ENCODE data around the gene HOXB13. TPM values are rescaled to one million over a fixed set of nuclear protein-coding genes. Genes with fewer than 3 reads are reported as not detected.
"Not testable (repeated sequence)": the region's sequence is repeated elsewhere in the genome, so short reads cannot be mapped to it uniquely, and the experiment has no call there.

HOXB13 gene
- total RNA-seq, 2 donors from 2014 or later: not detected

DNA sequence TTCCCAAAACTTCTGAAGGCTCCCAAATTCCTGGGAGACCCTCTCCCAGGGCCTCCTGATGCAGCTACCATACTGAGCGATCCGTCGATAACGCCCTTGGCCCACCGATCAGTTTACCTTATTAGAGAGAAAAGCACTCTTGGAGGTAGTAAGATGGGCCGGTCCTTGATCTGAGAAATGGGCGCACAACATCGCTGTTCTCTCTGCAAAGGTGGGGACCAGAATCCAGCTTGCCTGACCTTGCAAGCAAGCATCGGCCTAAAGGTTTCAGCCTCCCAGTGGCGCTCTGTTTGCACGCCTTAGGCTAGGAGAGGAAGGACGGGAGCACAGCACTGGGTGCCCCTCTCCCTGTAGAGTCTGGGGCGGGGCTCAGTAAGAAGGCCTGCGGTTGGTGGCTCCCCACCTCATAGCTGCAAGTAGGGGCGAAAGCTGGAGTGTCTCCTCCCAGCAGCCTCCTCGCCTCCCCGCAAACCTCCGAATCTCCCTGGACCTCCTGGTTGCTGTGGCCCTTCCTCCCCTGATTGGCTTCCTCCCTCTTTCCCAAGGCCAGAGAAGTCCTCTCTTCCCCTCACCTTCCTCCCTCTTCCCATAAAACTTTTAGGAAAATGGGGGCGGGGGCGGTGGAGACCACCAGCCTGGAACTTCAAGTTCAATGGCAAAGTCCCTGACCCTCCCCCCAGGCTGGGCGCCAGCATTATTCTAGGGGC, 6.2 kb downstream of the HOXB13 start, which contains the start of gene PRAC1:
Gene PRAC1, minus strand, starts transcription at position 318 of the 707 bp plus-strand sequence. Its CDS starts 126 bp downstream, at position 192.
- peaks cover 0 to 23% of the 10 kb centered on the region in 2 donors for H3K36me3 Mint-ChIP-seq
- H3K27ac Mint-ChIP-seq: peak within 1 kb of the TSS in 1 of 2 donors; percentile 84
- no peaks in the 10 kb centered on the region for H3K9me3 Mint-ChIP-seq
- no peak for ATAC-seq
- DNase-seq (ENCODE audit: low spot score in 2 of 2): no peak

DNA sequence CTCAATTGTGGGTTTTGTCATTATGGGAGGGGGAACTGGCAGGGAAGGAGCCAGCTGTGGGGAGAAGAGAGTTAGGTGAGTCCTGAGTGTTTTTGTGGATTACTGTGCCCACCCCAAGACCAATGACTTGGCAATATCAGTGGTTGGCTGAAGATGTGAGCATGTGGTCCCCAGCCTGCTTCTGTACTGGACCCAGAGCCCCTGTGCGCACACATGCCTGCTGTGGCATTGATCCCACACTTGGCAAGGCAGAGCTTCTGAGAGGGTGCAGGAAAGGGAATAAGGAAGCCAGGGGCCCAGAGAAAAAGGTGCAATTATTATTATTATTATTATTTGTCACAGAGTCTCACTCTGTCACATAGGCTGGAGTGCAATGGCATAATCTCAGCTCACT, 7.5 kb downstream of the HOXB13 start:
- no peak for ATAC-seq
- Mint-ChIP-seq H3K36me3 (peaks cover 0 to 23% of the 10 kb centered on the region in 2 donors), H3K27ac (no peak overlapping the region), H3K9me3 (no peaks in the 10 kb centered on the region)
- DNase-seq (ENCODE audit: low spot score in 2 of 2): no peak

DNA sequence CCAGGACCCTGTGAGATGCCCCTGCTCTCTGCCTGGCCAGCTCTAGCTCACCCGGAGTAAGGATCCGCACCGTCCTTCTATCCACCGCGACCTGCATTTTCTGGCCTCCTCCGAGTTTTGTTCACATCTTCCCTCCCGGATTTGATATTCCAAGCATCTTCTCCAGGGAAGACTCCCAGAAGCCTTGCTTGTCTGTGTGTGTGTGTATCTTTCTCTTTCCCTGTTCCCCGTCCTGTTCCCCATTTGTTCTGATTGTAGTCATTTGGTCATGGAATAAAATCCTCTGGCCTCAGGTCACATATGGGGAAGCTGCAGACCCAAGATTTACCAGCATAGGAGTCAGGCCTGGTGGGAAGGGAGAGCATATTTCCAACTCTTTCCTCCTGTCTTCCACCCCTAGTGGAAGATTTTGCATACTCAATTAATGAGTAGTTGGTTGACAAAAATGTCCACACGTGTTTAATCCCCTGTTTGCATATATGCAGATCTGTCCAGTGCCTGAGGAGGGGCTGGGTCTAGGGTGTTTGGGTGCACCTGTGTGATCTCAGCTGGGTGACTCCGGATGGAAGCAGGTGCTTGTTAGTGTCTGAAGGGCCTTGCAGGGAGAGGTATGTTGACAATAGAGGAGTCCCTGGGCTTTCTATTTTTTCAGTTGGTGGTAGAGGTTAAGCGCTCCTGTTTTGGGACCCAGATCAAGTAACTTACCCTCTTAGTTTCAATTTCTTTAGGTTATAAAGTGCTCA, 8.1 kb downstream of the HOXB13 start:
- H3K9me3 Mint-ChIP-seq: no peaks in the 10 kb centered on the region
- ATAC-seq (no peak), DNase-seq (ENCODE audit: low spot score in 2 of 2) (no peak)
- H3K27ac Mint-ChIP-seq: no peak overlapping the region
- peaks cover 0 to 23% of the 10 kb centered on the region in 2 donors for H3K36me3 Mint-ChIP-seq

DNA sequence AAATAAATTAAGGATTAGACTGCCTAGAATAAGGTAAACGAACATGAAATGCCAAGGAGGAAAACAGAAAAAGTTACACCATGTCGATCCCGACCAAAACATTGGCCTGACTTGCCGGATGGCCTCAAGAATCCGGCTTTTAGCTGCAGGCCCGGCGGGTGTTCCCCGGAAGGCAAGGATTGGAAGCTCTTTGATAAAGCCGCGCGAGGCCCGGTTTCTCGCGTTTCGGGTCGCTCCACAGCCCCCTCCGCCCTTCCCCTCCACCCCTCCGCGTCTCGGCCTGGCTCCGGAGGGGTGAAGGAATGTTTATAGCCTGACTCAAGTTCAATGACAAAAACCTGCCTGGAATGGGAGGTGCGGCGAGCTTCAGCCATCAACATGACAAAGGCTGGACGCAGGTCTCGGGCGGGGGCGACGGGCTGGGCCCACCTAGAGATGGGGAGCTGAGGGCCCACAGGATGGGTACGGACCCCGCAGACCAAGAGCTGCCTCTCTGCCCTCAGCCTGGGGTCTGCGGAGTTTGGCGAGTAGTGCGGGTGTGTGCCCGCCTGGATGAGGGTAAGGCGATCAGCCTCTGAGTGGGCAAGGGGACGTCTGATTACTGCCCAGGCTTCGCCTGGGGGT, 8.8 kb downstream of the HOXB13 start:
- Mint-ChIP-seq H3K36me3 (peaks cover 0 to 23% of the 10 kb centered on the region in 2 donors), H3K27ac (no peak overlapping the region), H3K9me3 (no peaks in the 10 kb centered on the region)
- no peak for DNase-seq (ENCODE audit: low spot score in 2 of 2)
- no peak for ATAC-seq

DNA sequence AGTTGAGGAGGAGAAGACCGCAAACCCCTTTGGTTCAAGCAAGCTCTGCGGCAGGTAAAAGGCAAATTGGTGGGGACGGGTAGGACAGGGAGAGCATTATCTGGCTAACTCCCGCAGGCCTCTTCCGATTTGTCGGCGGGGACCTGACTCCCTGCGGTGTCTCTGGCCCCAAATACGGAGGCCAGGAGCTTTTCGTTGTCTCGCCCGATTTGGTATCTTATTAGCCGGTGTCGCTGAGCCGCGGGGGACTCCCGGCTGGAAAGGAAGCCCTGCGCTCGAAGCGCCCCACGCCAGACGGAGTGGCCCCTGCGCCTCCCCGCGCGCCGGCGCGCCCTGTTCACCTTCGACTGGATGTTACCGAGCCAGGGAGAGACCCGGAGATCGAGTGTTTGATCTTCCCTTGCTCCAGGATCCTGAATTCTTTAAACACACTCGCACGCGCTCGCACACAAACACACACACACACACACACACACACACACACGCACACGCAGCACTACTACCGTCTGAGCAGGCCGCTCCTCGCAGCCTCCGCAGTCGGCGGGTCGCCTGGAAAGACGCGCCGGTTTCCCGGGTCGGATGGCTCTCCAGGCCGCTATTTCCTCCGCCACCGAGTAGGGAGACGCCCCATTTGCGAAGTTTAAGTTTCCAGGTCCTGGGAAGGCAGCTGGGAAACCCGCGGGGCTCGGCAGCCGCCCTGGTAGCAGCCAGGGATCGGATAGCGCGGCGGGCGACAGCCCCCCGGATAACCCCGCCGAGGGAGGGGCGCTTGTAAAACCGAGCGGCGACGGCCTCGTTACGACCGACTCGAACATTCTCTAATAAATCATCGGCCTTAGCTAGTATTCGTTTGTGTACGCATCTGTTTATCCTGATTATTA, 9.5 kb downstream of the HOXB13 start:
- ATAC-seq (no peak), DNase-seq (ENCODE audit: low spot score in 2 of 2) (no peak)
- Mint-ChIP-seq H3K9me3 (no peaks in the 10 kb centered on the region), H3K27ac (peak overlapping the region in 1 of 2 donors; percentile 65), H3K36me3 (peaks cover 0 to 21% of the 10 kb centered on the region in 2 donors)

DNA sequence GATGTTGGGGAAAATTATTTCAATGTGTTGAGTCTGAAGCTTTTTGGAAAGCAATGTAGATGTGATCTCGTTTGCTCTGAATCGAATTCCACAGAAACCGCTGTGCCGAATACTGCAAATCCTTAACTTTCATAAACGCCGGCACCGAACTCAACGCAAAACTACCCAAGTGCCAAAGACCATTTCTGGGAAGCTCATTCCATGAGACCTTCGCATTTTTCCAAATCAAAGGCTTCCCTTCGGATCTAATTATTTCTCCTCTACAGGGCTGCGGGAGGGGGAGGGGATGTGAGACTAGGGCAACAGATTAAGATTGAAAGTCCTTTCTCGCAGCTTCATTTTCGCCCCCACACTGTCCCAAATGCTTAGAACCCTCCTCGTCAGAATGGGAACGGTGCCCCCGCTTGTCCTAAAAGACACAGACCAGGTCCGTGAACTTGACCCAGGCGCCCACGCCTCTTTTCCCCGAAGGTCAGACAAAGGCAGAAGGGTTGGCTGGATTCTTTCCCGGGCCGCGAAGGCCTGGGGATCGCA, 10.3 kb downstream of the HOXB13 start:
- Mint-ChIP-seq H3K27ac (peak overlapping the region in 1 of 2 donors; percentile 65), H3K9me3 (no peaks in the 10 kb centered on the region), H3K36me3 (peaks cover 0 to 15% of the 10 kb centered on the region in 2 donors)
- no peak for ATAC-seq
- DNase-seq (ENCODE audit: low spot score in 2 of 2): no peak

DNA sequence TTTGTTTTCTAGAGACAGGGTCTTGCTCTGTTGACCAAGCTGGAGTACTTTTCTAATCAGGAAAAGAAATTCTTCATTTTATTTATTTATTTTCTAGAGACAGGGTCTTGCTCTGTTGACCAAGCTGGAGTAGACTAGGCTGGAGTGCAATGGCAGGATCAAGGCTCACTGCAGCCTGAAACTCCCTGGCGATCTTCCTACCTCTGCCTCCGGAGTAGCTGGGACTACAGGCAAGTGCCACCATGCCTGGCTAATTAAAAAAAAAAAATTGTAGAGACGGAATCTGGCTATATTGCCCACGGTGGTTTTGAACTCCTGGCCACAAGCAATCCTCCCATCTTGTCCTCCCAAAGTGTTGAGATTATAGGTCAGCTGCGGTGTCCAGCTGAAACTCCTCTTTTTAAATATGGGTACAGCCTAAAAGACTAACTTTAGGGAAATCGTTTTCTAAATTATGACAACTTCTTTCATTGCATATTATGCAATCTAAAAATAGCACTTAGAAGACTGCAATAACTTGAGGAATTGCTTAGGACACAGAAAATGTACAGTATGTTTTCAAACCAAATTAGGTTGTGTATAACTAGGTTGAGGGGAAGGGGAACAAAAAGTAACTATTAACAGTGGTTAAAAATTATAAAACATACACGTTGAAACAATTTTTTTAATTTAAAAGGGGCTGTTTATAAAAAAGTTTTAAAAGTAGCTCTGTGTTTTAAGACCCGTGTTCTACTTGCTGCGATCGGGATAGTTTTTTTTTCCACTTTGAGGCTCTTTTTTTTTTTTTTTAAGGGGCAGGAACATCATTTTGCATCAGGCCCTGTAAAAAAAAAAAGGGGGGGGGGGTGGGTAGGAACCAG, 11.0 kb downstream of the HOXB13 start:
- H3K27ac Mint-ChIP-seq: no peak overlapping the region
- H3K36me3 Mint-ChIP-seq: peaks cover 0 to 15% of the 10 kb centered on the region in 2 donors
- no peak for ATAC-seq
- H3K9me3 Mint-ChIP-seq: no peaks in the 10 kb centered on the region
- DNase-seq (ENCODE audit: low spot score in 2 of 2): no peak

DNA sequence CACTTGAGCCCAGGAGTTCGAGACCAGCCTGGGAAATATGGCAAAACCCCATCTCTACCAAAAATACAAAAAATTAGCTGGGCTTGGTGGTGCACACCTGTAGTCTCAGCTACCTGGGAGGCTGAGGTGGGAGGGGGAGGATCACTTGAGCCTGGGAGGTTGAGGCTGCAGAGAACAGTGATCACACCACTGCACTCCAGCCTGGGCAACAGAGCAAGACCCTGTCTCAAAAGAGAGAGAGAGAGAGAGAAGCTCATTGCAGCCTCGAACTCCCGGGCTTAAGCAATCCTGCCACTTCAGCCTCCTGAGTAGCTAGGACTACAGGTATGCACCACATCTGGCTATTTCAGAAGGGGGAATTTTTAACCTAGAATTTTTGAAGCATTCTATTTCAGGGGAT, 12.0 kb downstream of the HOXB13 start:
- not testable (repeated sequence) for ATAC-seq; H3K27ac Mint-ChIP-seq; DNase-seq (ENCODE audit: low spot score in 2 of 2)

DNA sequence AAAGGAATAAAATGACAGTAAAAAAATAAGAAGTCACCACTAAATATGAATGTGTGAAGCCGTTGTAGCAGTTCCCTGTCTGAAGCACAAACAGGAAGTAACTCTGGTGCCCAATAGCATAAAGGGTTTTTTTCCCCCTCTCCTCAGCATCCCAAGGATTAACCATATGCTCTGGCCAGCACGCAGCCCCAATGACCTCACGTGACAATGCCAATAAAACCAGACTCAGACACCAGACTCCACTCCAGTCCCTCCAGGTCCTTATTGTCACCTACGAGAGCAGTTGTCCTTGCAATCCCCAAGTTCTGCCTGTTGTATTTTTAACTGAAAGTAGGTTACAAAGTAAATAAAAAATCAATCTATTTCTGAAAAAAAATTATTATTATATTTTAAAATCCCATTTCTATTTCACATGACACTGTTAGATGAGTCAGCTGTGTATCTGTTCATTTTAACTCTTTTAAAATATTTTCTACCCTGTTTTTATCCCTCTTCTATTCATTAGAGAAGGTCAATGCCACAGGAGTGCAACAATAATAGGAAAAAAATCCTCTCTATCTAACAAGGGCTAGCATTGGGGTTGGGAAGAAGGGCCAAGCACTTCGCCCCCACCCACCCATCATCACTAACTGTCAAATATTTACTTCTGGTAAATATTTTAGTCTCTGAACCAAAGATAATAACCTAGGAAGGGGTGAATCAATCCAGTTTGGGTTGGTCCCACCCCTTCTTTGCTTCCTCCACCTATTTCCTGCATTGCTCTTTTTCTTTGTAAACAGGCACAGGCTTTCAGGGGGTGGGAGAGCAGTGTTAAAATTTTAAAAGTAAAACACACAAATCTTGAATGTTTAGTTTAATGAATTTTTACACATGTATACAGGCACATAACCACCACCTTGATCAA, 12.8 kb downstream of the HOXB13 start:
- Mint-ChIP-seq H3K9me3 (no peaks in the 10 kb centered on the region), H3K36me3 (peaks cover 0 to 13% of the 10 kb centered on the region in 2 donors), H3K27ac (no peak overlapping the region)
- DNase-seq (ENCODE audit: low spot score in 2 of 2): no peak
- ATAC-seq: no peak

More for the DNA sequence above, 12.0 kb downstream of the HOXB13 start:
- not testable (repeated sequence) for H3K9me3 Mint-ChIP-seq
- H3K36me3 Mint-ChIP-seq: peaks cover 0 to 15% of the 10 kb centered on the region in 2 donors

DNA sequence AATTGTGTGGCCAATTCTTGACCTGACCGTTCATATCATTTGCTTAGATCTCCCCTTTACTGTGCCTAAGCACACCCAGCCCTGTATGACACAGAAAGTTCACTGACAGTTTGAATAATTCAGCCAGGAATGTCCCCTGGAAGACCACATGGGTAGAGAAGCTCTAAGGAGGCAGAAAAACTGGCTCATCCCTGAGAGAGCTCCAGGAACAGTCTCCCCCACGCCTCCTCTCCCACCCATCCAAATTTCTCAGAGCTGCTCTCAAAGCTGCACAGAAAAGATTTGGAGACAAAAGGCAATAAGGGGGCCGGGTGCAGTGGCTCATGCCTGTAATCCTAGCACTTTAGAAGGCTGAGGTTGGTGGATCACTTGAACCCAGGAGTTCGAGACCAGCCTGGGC, 17.4 kb downstream of the HOXB13 start:
- Mint-ChIP-seq H3K9me3 (no peaks in the 10 kb centered on the region), H3K36me3 (no peaks in the 10 kb centered on the region), H3K27ac (no peak overlapping the region)
- DNase-seq (ENCODE audit: low spot score in 2 of 2): no peak
- no peak for ATAC-seq

DNA sequence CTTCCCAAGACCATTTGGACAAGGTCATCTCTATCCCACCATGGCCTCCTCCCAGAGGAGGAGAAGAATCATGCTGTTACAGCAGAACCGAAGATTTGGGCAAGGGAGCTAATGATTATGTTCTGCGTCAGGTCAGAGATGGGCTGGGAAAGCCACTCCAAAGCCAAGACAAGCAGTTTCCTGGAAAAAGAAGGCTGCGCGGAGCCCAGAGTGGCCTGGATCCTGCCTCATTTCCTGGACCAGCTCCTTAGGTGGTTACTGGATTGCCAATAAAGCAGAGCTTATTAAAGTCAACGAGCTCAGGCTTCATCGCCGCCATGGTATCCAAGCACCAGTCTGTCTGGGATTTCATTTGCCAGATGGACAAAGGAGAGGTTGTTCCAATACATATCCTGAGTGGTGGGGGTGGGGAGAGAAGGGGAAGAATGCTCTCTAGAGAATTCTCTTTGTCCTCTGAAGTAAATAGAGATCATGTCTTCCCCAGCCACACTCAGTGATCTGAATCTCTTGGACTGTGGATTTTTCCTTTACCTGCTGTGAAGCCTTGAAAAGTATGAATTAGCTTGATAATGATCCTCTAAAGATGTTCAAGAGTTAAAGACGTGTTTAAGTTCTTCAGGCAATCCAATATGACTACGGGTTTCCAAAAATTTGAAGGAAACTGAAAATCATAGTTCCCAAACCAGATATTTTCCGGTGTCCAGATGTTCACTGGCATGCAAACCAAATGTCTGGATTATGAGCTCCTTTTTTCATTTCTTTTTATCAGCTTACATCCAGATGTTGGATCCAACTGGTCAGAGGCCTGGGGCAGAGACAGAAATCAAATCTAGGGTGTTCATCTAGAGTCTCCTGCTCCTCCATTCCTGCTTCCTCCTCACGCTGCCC, 23.9 kb downstream of the HOXB13 start:
- H3K36me3 Mint-ChIP-seq: no peaks in the 10 kb centered on the region
- no peak for DNase-seq (ENCODE audit: low spot score in 2 of 2)
- no peaks in the 10 kb centered on the region for H3K9me3 Mint-ChIP-seq
- no peak overlapping the region for H3K27ac Mint-ChIP-seq
- no peak for ATAC-seq

DNA sequence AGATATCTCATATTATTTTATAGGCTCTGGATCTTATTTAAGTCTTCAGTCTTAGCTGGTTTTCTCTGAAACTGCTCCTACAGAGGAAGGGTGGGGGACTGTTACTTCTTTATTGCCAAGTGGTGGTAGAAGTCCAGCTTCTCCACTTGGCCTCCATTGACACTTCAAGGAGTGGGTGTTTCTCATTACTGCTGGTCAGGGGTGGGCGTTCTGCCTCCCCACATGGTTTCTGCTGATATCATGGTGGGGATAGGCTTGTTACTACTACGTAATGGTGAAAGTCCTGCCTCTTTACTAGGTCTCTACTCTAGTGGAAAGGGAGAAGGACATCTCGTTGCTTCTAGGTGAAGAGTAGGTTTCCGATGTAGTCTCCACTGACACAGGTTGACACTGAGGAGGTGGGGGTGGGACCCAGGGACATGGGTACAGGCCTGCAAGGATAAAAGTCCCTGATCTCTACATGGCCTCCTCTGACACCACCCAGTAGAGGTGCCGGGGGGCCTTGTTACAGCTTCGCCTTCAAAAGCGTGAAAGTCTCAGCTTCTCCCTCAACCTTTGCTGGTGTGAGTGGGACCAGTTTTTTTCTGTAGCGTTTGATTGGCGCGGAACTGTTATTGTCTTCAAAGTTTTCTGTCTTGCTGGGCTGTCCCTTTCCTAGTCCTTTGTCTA, 26.6 kb downstream of the HOXB13 start:
- no peaks in the 10 kb centered on the region for H3K36me3 Mint-ChIP-seq
- DNase-seq (ENCODE audit: low spot score in 2 of 2) (no peak), ATAC-seq (no peak)
- H3K9me3 Mint-ChIP-seq: no peaks in the 10 kb centered on the region
- H3K27ac Mint-ChIP-seq: no peak overlapping the region

DNA sequence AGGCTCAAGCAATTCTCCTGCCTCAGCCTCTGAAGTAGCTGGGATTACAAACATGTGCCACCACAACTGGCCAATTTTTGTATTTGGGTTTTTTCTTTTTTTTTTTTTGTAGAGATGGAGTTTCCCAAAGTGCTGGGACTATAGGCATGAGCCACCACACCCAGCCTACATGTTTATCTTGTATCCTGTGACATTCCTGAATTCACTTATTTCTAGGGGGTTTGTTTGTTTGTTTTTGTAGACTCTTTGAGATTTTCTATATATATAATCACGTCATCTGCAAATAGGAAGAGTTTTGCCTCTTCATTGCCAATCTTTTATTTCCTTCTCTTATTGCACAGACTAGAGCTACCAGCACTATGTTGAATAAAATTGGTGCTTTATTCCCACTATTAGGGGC, 35.4 kb downstream of the HOXB13 start:
- H3K27ac Mint-ChIP-seq: no peak overlapping the region
- no peak for ATAC-seq
- H3K9me3 Mint-ChIP-seq: peaks cover 0 to 4% of the 10 kb centered on the region in 2 donors

More for the DNA sequence above, 35.4 kb downstream of the HOXB13 start:
- H3K36me3 Mint-ChIP-seq: peaks cover 0 to 6% of the 10 kb centered on the region in 2 donors
- DNase-seq (ENCODE audit: low spot score in 2 of 2): no peak
